ENCODE data around the gene GAS7. TPM values are rescaled to one million over a fixed set of nuclear protein-coding genes. Genes with fewer than 3 reads are reported as not detected.
A peak's percentile ranks its signal among the peaks of the same experiment; 100 is the strongest.

GAS7 gene
- total RNA-seq, 1 donor from 2014 or later: 2.9 TPM

DNA sequence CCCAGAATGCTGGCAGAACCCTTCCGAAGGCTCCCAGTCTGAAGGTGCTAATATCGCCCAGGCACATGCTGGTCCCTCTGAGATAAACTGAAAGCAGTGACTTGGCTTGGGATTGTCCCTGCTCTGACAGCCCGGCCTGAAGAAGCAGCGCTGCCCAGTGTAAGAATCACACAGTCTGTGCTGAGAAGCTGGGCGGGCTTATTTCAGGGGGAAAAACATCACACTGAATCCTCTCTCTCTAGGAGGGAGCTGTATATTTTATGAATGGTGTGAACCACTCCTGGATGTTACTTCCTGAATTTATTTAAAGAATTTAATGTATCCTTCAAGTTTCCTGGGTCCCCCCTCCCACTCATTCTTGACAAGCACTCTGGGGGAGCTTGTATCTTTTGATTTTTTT is 36.3 kb downstream of the GAS7 start:
- H3K36me3 Mint-ChIP-seq: no peaks in the 10 kb centered on the region
- H3K9me3 ChIP-seq (ENCODE audit: low read depth): no peaks in the 10 kb centered on the region
- H3K4me3 ChIP-seq: no peak overlapping the region
- peaks cover 2% of the 10 kb centered on the region for H3K27me3 Mint-ChIP-seq (ENCODE audit: insufficient read depth, low read depth)
- H3K9ac ChIP-seq: no peak overlapping the region
- H4K20me1 ChIP-seq (ENCODE audit: low read depth): no peaks in the 10 kb centered on the region
- H3K4me1 Mint-ChIP-seq: peaks cover 20% of the 10 kb centered on the region
- TF ChIP-seq EZH2 (IDR thresholded peaks at IDR 0.05) (no peak), EZH2phosphoT487 (IDR thresholded peaks at IDR 0.05) (no peak)
- TF ChIP-seq, protein P1, sequence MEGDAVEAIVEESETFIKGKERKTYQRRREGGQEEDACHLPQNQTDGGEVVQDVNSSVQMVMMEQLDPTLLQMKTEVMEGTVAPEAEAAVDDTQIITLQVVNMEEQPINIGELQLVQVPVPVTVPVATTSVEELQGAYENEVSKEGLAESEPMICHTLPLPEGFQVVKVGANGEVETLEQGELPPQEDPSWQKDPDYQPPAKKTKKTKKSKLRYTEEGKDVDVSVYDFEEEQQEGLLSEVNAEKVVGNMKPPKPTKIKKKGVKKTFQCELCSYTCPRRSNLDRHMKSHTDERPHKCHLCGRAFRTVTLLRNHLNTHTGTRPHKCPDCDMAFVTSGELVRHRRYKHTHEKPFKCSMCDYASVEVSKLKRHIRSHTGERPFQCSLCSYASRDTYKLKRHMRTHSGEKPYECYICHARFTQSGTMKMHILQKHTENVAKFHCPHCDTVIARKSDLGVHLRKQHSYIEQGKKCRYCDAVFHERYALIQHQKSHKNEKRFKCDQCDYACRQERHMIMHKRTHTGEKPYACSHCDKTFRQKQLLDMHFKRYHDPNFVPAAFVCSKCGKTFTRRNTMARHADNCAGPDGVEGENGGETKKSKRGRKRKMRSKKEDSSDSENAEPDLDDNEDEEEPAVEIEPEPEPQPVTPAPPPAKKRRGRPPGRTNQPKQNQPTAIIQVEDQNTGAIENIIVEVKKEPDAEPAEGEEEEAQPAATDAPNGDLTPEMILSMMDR (IDR thresholded peaks at IDR 0.05): no peak
- H3K27ac Mint-ChIP-seq: no peak overlapping the region
- H3K4me3 Mint-ChIP-seq: no peak overlapping the region
- H3K79me2 ChIP-seq (ENCODE audit: low read depth): no peaks in the 10 kb centered on the region
- no peak overlapping the region for H3K27ac ChIP-seq
- H3K4me2 ChIP-seq: no peak overlapping the region
- H3K36me3 ChIP-seq: no peaks in the 10 kb centered on the region
- no peaks in the 10 kb centered on the region for H3F3A ChIP-seq (ENCODE audit: low read depth)
- no peaks in the 10 kb centered on the region for H3K27me3 ChIP-seq
- H2AFZ ChIP-seq (replicated peaks): no peak overlapping the region
- no peaks in the 10 kb centered on the region for H3K9me3 Mint-ChIP-seq
- DNase-seq (ENCODE audit: low spot score): no peak
- no peaks in the 10 kb centered on the region for H3K4me1 ChIP-seq

DNA sequence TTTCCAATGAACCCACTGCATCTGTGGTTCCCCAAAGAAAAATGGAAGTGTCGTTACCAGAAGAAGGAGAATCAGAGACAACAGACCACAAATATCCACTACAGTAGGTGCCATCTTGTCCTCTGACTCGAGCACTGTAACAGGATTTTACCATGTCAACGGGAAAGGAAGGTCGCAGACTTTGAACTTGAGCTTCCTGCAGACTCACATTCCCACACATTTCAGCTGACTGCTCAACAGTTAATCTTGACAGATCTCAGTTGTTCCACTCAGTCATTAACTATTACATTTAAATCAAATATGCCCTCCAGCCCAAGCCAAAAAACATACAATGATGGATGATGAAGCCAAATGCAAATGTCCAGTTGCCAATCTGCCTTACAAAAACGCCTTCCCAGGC is 37.0 kb downstream of the GAS7 start:
- no peaks in the 10 kb centered on the region for H3K36me3 Mint-ChIP-seq
- no peaks in the 10 kb centered on the region for H3K9me3 Mint-ChIP-seq
- peaks cover 2% of the 10 kb centered on the region for H3K27me3 Mint-ChIP-seq (ENCODE audit: insufficient read depth, low read depth)

DNA sequence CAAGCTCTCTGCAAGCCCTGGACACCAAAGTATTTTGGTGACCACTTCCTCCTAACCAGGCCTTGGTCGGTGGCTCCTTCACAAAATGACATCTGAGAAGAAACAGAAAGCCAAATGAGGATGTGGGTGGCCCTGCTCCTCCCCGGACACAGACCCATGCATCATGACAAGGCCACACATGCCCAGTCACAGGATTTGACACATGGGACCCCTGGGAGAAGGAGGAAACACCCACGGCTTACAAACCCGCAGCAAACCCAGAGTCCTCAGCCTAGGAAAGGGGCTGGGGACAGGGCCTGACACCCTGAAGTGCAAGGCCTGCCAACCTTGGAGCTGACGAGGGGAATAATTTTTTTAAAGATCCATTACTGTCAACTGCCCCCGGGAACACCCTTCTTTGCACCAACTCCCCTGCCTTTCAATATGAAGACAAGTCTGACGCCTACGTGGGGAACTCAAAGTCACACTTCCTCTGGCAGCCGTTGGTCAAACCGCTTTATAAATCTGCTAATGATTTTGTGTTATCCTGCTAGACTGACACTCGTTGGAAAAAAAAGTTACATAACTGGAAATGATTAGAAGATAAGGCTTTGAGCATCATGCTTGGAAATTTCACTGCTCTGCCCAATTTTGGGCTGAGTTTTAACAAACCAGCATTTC is 41.3 kb downstream of the GAS7 start:
- Histone ChIP-seq H3K27me3 (no peaks in the 10 kb centered on the region), H3K4me1 (no peaks in the 10 kb centered on the region), H3K9ac (no peak overlapping the region), H3K27ac (no peak overlapping the region), H3K9me3 (ENCODE audit: low read depth) (no peaks in the 10 kb centered on the region), H3F3A (ENCODE audit: low read depth) (no peaks in the 10 kb centered on the region), H3K36me3 (no peaks in the 10 kb centered on the region), H2AFZ (replicated peaks) (no peak overlapping the region), H4K20me1 (ENCODE audit: low read depth) (no peaks in the 10 kb centered on the region), H3K79me2 (ENCODE audit: low read depth) (no peaks in the 10 kb centered on the region), H3K4me3 (no peak overlapping the region), H3K4me2 (no peak overlapping the region)
- Mint-ChIP-seq H3K27ac (no peak overlapping the region), H3K4me3 (no peak overlapping the region), H3K27me3 (ENCODE audit: insufficient read depth, low read depth) (peaks cover 8% of the 10 kb centered on the region), H3K36me3 (no peaks in the 10 kb centered on the region), H3K9me3 (no peaks in the 10 kb centered on the region), H3K4me1 (peaks cover 17% of the 10 kb centered on the region)
- TF ChIP-seq, protein P1 (IDR thresholded peaks at IDR 0.05): no peak
- TF ChIP-seq EZH2 (IDR thresholded peaks at IDR 0.05): no peak
- no peak for TF ChIP-seq EZH2phosphoT487 (IDR thresholded peaks at IDR 0.05)
- no peak for DNase-seq (ENCODE audit: low spot score)

More for the DNA sequence above, 37.0 kb downstream of the GAS7 start:
- no peak overlapping the region for H3K9ac ChIP-seq
- Mint-ChIP-seq H3K4me1 (peaks cover 23% of the 10 kb centered on the region), H3K4me3 (no peak overlapping the region), H3K27ac (peak overlapping the region; percentile 17)
- H4K20me1 ChIP-seq (ENCODE audit: low read depth): no peaks in the 10 kb centered on the region
- no peak for TF ChIP-seq EZH2 (IDR thresholded peaks at IDR 0.05)
- no peak for TF ChIP-seq EZH2phosphoT487 (IDR thresholded peaks at IDR 0.05)
- no peaks in the 10 kb centered on the region for H3K4me1 ChIP-seq
- no peak overlapping the region for H2AFZ ChIP-seq (replicated peaks)
- H3K36me3 ChIP-seq: no peaks in the 10 kb centered on the region
- H3K27ac ChIP-seq: no peak overlapping the region
- no peak for DNase-seq (ENCODE audit: low spot score)
- no peaks in the 10 kb centered on the region for H3K79me2 ChIP-seq (ENCODE audit: low read depth)
- no peaks in the 10 kb centered on the region for H3K9me3 ChIP-seq (ENCODE audit: low read depth)
- no peaks in the 10 kb centered on the region for H3F3A ChIP-seq (ENCODE audit: low read depth)
- H3K4me3 ChIP-seq: no peak overlapping the region
- H3K4me2 ChIP-seq: no peak overlapping the region
- no peaks in the 10 kb centered on the region for H3K27me3 ChIP-seq

DNA sequence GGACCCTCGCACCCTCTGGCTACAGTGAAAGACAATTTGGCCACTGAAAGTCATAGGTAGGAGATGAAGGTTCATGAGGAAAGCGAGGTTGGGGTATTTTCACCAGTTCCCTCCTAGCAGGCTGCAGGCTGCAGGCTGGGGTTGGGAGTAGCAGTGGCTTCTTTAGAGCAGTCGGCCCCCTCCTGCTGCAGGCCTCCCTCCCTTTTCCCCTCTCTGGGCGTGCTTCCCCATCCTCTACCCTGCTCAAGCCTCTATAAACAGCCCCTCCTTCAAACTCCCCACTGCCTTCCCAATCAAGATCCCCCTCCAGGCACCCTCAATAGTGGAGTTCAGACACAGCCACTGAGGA is 41.8 kb downstream of the GAS7 start:
- Histone ChIP-seq H3K4me2 (no peak overlapping the region), H4K20me1 (ENCODE audit: low read depth) (no peaks in the 10 kb centered on the region), H3K4me1 (no peaks in the 10 kb centered on the region), H3K4me3 (no peak overlapping the region), H3K9ac (no peak overlapping the region), H3K27me3 (no peaks in the 10 kb centered on the region), H3F3A (ENCODE audit: low read depth) (no peaks in the 10 kb centered on the region), H2AFZ (replicated peaks) (no peak overlapping the region), H3K27ac (no peak overlapping the region), H3K36me3 (no peaks in the 10 kb centered on the region), H3K79me2 (ENCODE audit: low read depth) (no peaks in the 10 kb centered on the region), H3K9me3 (ENCODE audit: low read depth) (no peaks in the 10 kb centered on the region)
- no peaks in the 10 kb centered on the region for H3K9me3 Mint-ChIP-seq
- no peak for TF ChIP-seq EZH2 (IDR thresholded peaks at IDR 0.05)
- no peak for TF ChIP-seq EZH2phosphoT487 (IDR thresholded peaks at IDR 0.05)
- TF ChIP-seq, protein P1 (IDR thresholded peaks at IDR 0.05): no peak
- no peak overlapping the region for H3K27ac Mint-ChIP-seq
- peaks cover 6% of the 10 kb centered on the region for H3K27me3 Mint-ChIP-seq (ENCODE audit: insufficient read depth, low read depth)
- no peak for DNase-seq (ENCODE audit: low spot score)
- no peak overlapping the region for H3K4me3 Mint-ChIP-seq
- peaks cover 20% of the 10 kb centered on the region for H3K4me1 Mint-ChIP-seq
- H3K36me3 Mint-ChIP-seq: no peaks in the 10 kb centered on the region
